ENCODE data around the gene CYCS. TPM values are rescaled to one million over a fixed set of nuclear protein-coding genes. Genes with fewer than 3 reads are reported as not detected.

The CYCS gene
- 10 to 100 TPM; 13.0 to 68.3 (median 25.7) TPM for total RNA-seq

- no peak for TF ChIP-seq CTCF (IDR thresholded peaks at IDR 0.05; ENCODE audit: low read depth)
Measured at GRCh38 chr7:25125137-25125946, at the start of gene CYCS. TSS of gene CYCS (minus strand) at chr7:25125260. CDS start at chr7:25124119, 1,141 bp downstream.

GRCh38 chr7:25173184-25173583 is 48.1 kb upstream of the CYCS start:
- TF ChIP-seq CTCF (IDR thresholded peaks at IDR 0.05; ENCODE audit: low read depth) = no peak

DNA sequence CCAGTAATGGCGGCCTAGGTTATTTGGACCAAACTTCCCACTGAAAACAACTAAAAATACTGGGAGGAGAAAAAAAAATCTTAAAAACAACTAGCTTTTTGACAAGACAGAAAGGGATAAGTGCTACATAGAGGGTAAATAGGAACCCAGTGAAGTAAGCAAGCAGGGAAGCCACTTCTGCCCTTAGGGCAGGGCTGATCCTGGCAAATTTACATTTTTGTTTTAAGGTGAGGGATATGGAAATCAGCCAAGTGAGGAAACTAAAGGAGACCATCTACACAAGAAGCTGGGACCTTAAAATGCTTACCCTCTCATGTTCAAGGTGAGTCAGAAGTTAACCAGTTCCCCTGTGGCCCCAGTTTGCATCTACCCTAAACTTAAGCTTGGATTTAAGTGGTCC is 46.5 kb upstream of the CYCS start:
- no peak for TF ChIP-seq CTCF (IDR thresholded peaks at IDR 0.05; ENCODE audit: low read depth)

DNA sequence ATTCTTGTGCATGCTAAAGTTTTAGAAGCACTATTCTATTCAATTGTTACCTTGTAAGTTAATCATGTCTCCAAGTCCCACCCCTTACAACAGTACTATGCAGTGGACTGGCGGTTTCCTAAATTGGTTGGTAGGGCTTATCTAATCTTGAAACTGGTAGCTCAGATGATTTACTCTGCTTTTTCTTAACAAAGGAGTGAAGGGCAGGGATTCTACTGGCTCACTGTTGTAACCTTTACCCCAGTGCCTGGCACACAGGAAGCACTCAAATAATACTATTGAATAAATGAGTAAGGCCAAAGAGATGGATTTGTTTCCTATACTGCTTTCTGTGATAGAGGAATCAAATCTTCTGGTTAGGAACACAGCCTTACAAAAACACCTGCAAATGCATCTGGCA is 46.0 kb upstream of the CYCS start:
- TF ChIP-seq CTCF (IDR thresholded peaks at IDR 0.05; ENCODE audit: low read depth) = no peak

DNA sequence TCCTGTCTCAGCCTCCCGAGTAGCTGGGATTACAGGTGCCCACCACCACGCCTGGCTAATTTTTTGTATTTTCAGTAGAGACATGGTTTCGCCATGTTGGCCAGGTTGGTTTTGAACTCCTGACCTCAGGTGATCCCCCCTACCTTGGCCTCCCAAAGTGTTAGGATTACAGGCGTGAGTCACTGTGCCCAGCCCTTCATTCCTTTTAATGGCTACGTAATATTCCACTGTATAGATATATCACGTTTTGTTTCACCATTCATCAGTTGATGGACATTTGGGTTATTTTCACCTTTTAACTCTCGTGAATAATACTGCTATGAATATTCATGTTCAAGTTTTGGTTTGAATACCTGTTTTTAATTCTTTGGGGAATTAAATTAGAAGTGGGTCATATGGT is 44.6 kb upstream of the CYCS start:
- TF ChIP-seq CTCF (IDR thresholded peaks at IDR 0.05; ENCODE audit: low read depth) = no peak

- no peak for TF ChIP-seq CTCF (IDR thresholded peaks at IDR 0.05; ENCODE audit: low read depth)
Measured at GRCh38 chr7:25168145-25168544, 43.1 kb upstream of the CYCS start.

- TF ChIP-seq CTCF (IDR thresholded peaks at IDR 0.05; ENCODE audit: low read depth) = no peak
Measured at GRCh38 chr7:25167262-25167843, 42.3 kb upstream of the CYCS start.
